SU-DHL-6 (cell line): Measurements from ENCODE around the gene CTU2.

Experiments
- CTCF ChIP-seq: fragments of 200-600 bp; sonication (generic); IDR thresholded peaks from one replicate; pipeline ENCODE4 v1.5.1; 2017; ENCODE audit warnings: antibody characterized with exemption, mild to moderate bottlenecking, low read length, moderate library complexity; ENCODE audit not compliant: insufficient read depth, poor library complexity, severe bottlenecking
- EZH2phosphoT487 ChIP-seq: fragments of 200-600 bp; sonication (generic), shearing (Covaris generic); conservative IDR thresholded peaks from 2 replicates; pipeline ENCODE4 v1.6.1; 2018; ENCODE audit warnings: mild to moderate bottlenecking, antibody characterized with exemption, low read length, moderate library complexity, mixed read lengths

GRCh38 chr16:88720396-88720970, 14.2 kb downstream of the CTU2 start:
- TF ChIP-seq CTCF (no peak), EZH2phosphoT487 (no peak)
